Spleen (tissue), 7 donors: ENCODE results near the gene HERC5.

Experiments
- CTCF ChIP-seq, 11 experiments: fragments of 200-600 bp in 7 of 11; fragments of 450-650 bp in 4 of 11; sonication (generic) in 4 of 11; IDR thresholded peaks in 8 of 11; conservative IDR thresholded peaks in 3 of 11; 1 replicate in 7 of 11; 2 replicates in 4 of 11; pipeline versions ENCODE4 v1.4.0 to v1.8.0; 2016 to 2021; ENCODE audit warnings: antibody characterized with exemption in 11 of 11, inconsistent platforms in 4 of 11, mild to moderate bottlenecking in 1 of 11
- POLR2A ChIP-seq, 3 donors: fragments of 450-650 bp; IDR thresholded peaks; one replicate each; pipeline ENCODE4 v1.5.1; 2017; ENCODE audit warnings: antibody characterized with exemption in 3 of 3, mild to moderate bottlenecking in 1 of 3
- donor health status: DM: no; HTN: no; CAD: no; lungs with moderate emphysema.
- donor health status: DM: no; HTN: no; CAD: no.
- donor health status: DM: no; HTN: no; CAD: no.

- TF ChIP-seq CTCF (IDR thresholded peaks at IDR 0.05 in 8 of 11, conservative IDR thresholded peaks at IDR 0.05 in 3 of 11) (no peak), POLR2A (IDR thresholded peaks at IDR 0.05) (no peak)
These were observed 21.3 kb downstream of the HERC5 start for GRCh38 chr4:88478247-88478646.
